Fibroblast of pulmonary artery (primary cell): ENCODE data around the gene GPR146.

Experiments
- DNase-seq: peaks from one replicate; pipeline ENCODE4 v3.0.0-alpha.2; 2010; ENCODE audit warnings: low read depth
- H3K4me3 ChIP-seq: replicated peaks from 2 replicates; pipeline ENCODE4 v1.5.1; 2011; ENCODE audit warnings: low read depth, mild to moderate bottlenecking, control low read depth, low read length, moderate library complexity
- CTCF ChIP-seq: IDR thresholded peaks from 2 replicates; pipeline ENCODE4 v1.5.1; 2011; ENCODE audit warnings: mild to moderate bottlenecking, control low read depth, low read length, inconsistent platforms; ENCODE audit errors: missing control alignments

Gene GPR146

DNA sequence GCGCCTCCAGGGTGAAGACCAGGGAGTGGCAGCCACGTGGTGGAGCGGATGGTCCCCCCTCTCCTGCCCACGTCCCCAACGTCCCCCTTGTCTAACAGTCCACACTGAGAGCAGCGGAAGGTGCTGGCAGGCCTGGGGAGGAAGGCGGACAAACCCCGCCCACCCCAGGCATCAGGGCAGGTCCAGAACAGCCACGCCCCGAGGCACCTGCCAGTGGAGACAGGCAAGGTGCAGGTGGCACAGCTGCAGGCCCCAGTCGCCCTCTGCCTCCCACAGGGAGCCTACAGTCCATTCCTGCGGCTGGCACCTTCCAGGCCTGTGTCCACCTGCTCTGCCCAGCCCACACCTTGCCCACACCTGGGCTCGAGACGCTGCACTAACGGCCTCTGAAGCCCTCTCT lies 36.4 kb upstream of the GPR146 start:
- no peak overlapping the region for H3K4me3 ChIP-seq
- TF ChIP-seq CTCF = no peak
- DNase-seq = no peak

- TF ChIP-seq CTCF = no peak
- H3K4me3 ChIP-seq = no peak overlapping the region
These were observed 35.5 kb upstream of the GPR146 start for GRCh38 chr7:1008733-1009363.

GRCh38 chr7:1009747-1010146 lies 34.6 kb upstream of the GPR146 start:
- H3K4me3 ChIP-seq = no peak overlapping the region
- TF ChIP-seq CTCF = no peak
- no peak for DNase-seq

More at GRCh38 chr7:1008733-1009363, 35.5 kb upstream of the GPR146 start:
- no peak for DNase-seq

DNA sequence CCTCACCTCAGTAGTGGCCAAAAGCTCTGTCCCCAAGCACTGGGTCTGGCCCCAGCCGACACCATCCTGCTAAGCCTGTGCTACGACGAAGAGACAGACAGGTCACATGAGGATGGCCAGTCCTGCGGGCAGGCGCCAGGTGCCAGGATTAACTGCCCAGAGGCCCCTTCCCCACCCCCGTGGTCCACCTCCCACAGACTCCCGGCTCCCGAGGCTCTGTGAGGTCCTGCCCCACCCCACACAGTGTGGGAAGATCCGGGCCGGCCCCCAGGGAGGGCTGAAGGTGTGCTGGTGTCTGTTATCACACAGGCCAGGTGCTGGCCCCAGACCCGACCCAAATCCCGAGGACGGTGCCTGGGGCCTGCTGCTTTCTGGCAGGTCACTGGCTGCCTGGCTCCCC lies 34.1 kb upstream of the GPR146 start:
- no peak for TF ChIP-seq CTCF
- H3K4me3 ChIP-seq = no peak overlapping the region
- no peak for DNase-seq

GRCh38 chr7:1011297-1012003 lies 32.9 kb upstream of the GPR146 start:
- TF ChIP-seq CTCF = no peak
- no peak overlapping the region for H3K4me3 ChIP-seq
- DNase-seq = no peak

DNA sequence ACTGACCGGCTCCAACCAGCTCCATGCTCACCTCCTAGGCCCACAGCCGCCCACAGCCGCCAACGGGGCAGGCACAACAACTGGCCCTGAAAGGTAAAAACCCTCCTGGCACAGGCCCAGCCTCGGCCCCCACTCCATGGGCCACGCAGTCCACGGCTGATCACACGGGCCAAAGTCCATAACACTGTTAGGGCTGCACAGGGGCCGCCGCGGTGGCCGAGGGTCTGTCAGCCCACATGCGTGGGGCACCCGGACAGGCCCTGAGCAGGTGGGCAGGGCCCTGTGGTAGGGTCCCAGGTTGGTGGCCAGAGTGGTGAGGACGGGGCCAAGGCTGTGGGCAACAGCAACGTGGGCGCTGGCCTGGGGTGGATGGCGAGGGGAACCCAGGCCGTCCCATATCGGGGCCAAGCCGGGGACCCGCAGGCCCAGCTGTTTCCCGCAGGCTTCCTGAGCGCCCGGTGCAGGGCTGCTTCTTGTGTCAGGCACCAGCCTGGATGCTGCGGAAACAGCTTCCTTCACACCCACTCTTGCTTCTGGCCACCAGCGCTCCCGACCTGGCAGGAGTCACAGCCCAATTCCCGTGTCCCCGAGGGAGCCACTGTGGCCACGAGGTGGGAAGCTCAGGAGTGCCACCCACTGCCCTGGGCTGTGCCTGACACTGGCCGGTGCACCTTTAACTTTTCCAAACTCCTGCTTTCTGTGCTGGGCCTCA lies 32.2 kb upstream of the GPR146 start:
- no peak for DNase-seq
- TF ChIP-seq CTCF = no peak
- no peak overlapping the region for H3K4me3 ChIP-seq
